Measurements from ENCODE around the gene ZCCHC10. TPM values are rescaled to one million over a fixed set of nuclear protein-coding genes. Genes with fewer than 3 reads are reported as not detected.

ZCCHC10 gene
- total and polyA plus RNA-seq, 9 of the 15 experiments (the other 6 are each of a cell fraction or from before 2014, with no cell fraction given) = 11.9 to 146 (median 51.8) TPM

DNA sequence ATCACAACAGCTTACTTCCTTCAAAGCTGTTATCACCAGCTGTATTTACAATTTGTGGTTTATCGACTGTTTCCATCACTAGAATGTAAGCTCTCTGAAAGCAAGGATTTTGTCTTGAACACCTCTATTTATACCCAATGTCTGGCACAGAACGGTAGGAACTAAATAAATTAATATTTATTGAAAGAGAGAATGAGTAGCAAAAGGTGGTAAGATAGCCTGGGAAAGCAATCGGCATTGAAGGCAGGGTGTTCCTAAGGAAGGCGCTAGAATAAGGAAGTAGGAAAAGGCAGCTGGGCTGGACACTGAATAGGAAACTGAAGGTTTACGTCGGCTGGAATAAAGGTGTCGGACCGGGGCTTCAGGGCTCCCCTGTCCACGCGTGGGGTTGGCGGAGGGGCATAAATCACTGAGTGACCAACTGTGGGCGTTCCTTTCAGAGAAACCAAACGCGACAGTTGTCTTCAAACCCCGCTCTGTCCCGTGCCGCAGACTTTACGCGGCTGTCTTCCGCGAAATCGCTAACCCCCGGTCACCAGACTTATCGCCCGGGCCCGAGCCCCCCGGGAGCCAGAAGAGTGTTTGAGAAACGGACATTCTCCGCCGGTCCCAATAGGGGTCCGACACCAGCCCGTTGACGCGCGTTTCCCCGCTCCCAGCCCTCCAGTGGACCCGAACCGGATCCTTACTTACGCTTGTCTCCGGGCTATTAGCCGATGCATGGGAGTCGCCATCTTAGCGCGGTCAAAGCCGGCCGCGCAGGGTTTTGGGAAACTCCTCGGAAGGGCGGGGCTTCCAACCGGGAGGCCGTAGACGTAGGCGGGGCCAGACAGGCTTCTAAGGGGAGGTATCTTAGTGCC is at the start of gene ZCCHC10 (continued):
- TF ChIP-seq RBM22 (IDR thresholded peaks at IDR 0.05; ENCODE audit: low read depth, low read length, poor library complexity, severe bottlenecking) (peak; percentile 54), STAG1 (CRISPR knock-in tag; IDR thresholded peaks at IDR 0.05; ENCODE audit: borderline replicate concordance) (no peak), SMARCA4 (IDR thresholded peaks at IDR 0.05) (no peak; the same call in 1 of the 2 replicates), TRIM28 (IDR thresholded peaks at IDR 0.05) (peak; percentile 74), FOXM1 (IDR thresholded peaks at IDR 0.05; ENCODE audit: low read depth) (0 out of 2 replicates have a peak, but pooled peaks have one; percentile 12), FOXM1 (CRISPR knock-in tag; IDR thresholded peaks at IDR 0.05; ENCODE audit: low read depth) (no peak), PBX2 (CRISPR knock-in tag; IDR thresholded peaks at IDR 0.05; ENCODE audit: low read depth) (no peak), PBX2 (tag; conservative IDR thresholded peaks at IDR 0.05; ENCODE audit: low read depth) (peak; percentile 84), PCBP1 (IDR thresholded peaks at IDR 0.05; ENCODE audit: low read depth, low read length, poor library complexity, severe bottlenecking) (peak; percentile 57), ATF4 (CRISPR knock-in tag; IDR thresholded peaks at IDR 0.05) (no peak), HDGF (IDR thresholded peaks at IDR 0.05) (no peak), BHLHE40 (IDR thresholded peaks at IDR 0.05; ENCODE audit: low read length) (peak; percentile 86), SAP30 (IDR thresholded peaks at IDR 0.05; ENCODE audit: borderline replicate concordance, insufficient read depth, low read depth, low read length, poor library complexity, severe bottlenecking) (peak; percentile 68), YY1 (IDR thresholded peaks at IDR 0.05; ENCODE audit: borderline replicate concordance in 1 of 3, control insufficient read depth in 1 of 3, extremely low read depth in 1 of 3, insufficient read depth in 3 of 3, insufficient read length in 1 of 3, insufficient replicate concordance in 2 of 3, low read depth in 1 of 3, low read length in 2 of 3) (peak; percentile 81 to 97 (median 96)), MAX (CRISPR knock-in tag; IDR thresholded peaks at IDR 0.05) (peak; percentile 20; the same call in 1 of the 2 replicates), CBX1 (IDR thresholded peaks at IDR 0.05; ENCODE audit: low read depth) (peak; percentile 83; the same call in 1 of the 2 replicates), RBBP5 (IDR thresholded peaks at IDR 0.05; ENCODE audit: borderline replicate concordance, insufficient read depth, low read length, poor library complexity, severe bottlenecking) (peak; percentile 98), MAZ (CRISPR knock-in tag; conservative IDR thresholded peaks at IDR 0.05 in 1 of 2, IDR thresholded peaks at IDR 0.05 in 1 of 2) (peak; percentile 55 to 75; a peak in 2 of 4 replicates)
- TF ChIP-seq, protein P1, sequence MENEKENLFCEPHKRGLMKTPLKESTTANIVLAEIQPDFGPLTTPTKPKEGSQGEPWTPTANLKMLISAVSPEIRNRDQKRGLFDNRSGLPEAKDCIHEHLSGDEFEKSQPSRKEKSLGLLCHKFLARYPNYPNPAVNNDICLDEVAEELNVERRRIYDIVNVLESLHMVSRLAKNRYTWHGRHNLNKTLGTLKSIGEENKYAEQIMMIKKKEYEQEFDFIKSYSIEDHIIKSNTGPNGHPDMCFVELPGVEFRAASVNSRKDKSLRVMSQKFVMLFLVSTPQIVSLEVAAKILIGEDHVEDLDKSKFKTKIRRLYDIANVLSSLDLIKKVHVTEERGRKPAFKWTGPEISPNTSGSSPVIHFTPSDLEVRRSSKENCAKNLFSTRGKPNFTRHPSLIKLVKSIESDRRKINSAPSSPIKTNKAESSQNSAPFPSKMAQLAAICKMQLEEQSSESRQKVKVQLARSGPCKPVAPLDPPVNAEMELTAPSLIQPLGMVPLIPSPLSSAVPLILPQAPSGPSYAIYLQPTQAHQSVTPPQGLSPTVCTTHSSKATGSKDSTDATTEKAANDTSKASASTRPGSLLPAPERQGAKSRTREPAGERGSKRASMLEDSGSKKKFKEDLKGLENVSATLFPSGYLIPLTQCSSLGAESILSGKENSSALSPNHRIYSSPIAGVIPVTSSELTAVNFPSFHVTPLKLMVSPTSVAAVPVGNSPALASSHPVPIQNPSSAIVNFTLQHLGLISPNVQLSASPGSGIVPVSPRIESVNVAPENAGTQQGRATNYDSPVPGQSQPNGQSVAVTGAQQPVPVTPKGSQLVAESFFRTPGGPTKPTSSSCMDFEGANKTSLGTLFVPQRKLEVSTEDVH (IDR thresholded peaks at IDR 0.05; ENCODE audit: low read depth, partially characterized antibody) = no peak
